ENCODE data around the gene PRR29.

DNA sequence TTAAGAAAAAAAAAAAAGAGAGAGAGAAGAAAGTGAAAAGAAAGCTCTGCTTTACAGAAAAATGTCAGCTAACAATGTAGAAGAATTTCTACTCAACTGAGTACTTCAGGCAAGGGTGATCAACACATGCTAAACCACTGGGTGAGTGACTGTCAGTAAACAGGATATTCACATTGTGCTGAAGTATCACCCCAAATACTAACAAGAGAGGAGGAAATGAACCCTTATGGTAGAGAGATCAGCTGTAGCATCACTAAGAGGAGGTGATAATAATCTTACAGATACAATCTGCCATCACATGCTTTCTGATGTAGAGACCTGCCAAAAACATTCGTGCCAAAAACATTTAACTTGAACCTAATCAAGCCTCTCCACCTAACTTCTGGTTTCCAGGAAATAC, 53.0 kb downstream of the PRR29 start:
- TF ChIP-seq, protein P1, sequence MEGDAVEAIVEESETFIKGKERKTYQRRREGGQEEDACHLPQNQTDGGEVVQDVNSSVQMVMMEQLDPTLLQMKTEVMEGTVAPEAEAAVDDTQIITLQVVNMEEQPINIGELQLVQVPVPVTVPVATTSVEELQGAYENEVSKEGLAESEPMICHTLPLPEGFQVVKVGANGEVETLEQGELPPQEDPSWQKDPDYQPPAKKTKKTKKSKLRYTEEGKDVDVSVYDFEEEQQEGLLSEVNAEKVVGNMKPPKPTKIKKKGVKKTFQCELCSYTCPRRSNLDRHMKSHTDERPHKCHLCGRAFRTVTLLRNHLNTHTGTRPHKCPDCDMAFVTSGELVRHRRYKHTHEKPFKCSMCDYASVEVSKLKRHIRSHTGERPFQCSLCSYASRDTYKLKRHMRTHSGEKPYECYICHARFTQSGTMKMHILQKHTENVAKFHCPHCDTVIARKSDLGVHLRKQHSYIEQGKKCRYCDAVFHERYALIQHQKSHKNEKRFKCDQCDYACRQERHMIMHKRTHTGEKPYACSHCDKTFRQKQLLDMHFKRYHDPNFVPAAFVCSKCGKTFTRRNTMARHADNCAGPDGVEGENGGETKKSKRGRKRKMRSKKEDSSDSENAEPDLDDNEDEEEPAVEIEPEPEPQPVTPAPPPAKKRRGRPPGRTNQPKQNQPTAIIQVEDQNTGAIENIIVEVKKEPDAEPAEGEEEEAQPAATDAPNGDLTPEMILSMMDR (IDR thresholded peaks at IDR 0.05) = no peak
- TF ChIP-seq POLR2AphosphoS5 (IDR thresholded peaks at IDR 0.05) = no peak
- no peak for TF ChIP-seq POLR2A (IDR thresholded peaks at IDR 0.05)
- no peak for TF ChIP-seq EP300 (IDR thresholded peaks at IDR 0.05)

Measured in sigmoid colon (tissue), 4 donors.